ENCODE measurements around the gene PLPP6. TPM values are rescaled to one million over a fixed set of nuclear protein-coding genes. Genes with fewer than 3 reads are reported as not detected.
A peak's percentile ranks its signal among the peaks of the same experiment; 100 is the strongest.

Gene PLPP6
- total and polyA plus RNA-seq, 2 donors (not counting 1 experiment from before 2014, with no cell fraction given): 8.9 to 9.1 TPM

DNA sequence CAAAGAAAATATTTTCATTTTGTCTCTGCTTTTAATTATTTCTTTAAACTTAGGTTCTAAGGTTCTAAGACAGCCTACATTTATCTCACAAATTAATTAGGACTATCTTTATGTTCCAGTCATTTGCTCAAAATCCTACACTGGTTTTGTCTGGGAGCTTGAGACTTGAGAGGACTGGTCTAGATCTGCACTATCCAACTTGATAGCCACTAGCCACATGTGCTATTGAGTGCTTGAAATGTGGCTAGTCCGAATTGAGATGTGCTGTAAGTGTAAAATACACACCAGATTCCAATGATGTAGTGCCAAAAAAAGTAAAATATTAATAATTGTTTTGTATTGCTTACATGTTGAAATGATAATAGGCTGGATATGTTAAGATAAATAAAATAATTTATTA is 24.5 kb downstream of the PLPP6 start:
- Histone ChIP-seq H3K36me3 (ENCODE audit: control insufficient read depth, insufficient read depth, low read length) (peaks cover 2% of the 10 kb centered on the region), H4K20me1 (ENCODE audit: control insufficient read depth, extremely low read depth, insufficient read depth, low read length) (no peaks in the 10 kb centered on the region), H3K4me2 (ENCODE audit: extremely low read depth, insufficient read depth, low read length) (no peak overlapping the region), H3K4me3 (replicated peaks in 1 of 4; ENCODE audit: control extremely low read depth in 1 of 4, insufficient read depth in 1 of 4, low read depth in 3 of 4, low read length in 4 of 4) (no peak overlapping the region), H3K79me2 (ENCODE audit: control insufficient read depth, insufficient read depth, low read length) (peaks cover 15% of the 10 kb centered on the region), H3K4me1 (ENCODE audit: control insufficient read depth, extremely low read depth, insufficient read depth, low read length) (peaks cover 4% of the 10 kb centered on the region), H2AFZ (ENCODE audit: low read length) (no peak overlapping the region), H3K27ac (ENCODE audit: insufficient read depth, low read length) (no peak overlapping the region), H3K27me3 (ENCODE audit: control insufficient read depth, insufficient read depth, low read length) (no peaks in the 10 kb centered on the region), H3K9ac (ENCODE audit: insufficient read depth, low read length) (no peak overlapping the region), H3K9me3 (ENCODE audit: control insufficient read depth, insufficient read depth, low read depth, low read length) (no peaks in the 10 kb centered on the region)
- DNase-seq (ENCODE audit: low read depth in 2 of 2): no peak
- TF ChIP-seq, protein P1, sequence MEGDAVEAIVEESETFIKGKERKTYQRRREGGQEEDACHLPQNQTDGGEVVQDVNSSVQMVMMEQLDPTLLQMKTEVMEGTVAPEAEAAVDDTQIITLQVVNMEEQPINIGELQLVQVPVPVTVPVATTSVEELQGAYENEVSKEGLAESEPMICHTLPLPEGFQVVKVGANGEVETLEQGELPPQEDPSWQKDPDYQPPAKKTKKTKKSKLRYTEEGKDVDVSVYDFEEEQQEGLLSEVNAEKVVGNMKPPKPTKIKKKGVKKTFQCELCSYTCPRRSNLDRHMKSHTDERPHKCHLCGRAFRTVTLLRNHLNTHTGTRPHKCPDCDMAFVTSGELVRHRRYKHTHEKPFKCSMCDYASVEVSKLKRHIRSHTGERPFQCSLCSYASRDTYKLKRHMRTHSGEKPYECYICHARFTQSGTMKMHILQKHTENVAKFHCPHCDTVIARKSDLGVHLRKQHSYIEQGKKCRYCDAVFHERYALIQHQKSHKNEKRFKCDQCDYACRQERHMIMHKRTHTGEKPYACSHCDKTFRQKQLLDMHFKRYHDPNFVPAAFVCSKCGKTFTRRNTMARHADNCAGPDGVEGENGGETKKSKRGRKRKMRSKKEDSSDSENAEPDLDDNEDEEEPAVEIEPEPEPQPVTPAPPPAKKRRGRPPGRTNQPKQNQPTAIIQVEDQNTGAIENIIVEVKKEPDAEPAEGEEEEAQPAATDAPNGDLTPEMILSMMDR (conservative IDR thresholded peaks at IDR 0.05 in 1 of 2, IDR thresholded peaks at IDR 0.05 in 1 of 2; ENCODE audit: low read depth in 1 of 2, low read length in 2 of 2): no peak
- no peak for TF ChIP-seq EZH2 (IDR thresholded peaks at IDR 0.05; ENCODE audit: low read length, missing control alignments)

DNA sequence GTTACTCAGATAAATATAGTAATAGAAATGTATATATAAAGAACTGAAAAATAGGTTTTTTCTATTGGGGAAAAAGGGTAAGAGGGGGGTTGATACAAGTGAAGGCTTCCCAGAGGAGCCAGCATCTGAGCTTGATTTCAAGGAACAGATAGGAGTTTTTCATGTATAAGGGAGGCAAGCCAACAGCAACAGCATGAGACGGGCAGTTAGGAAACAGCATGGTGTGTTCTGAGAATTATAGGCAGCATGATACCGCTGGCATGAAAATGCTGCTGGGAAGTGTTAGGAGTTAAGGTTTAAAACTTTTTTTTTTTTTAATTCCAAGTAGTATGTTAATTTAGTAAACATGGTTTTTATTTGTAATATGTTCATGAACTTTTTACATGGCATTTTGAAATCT is 26.9 kb downstream of the PLPP6 start:
- Histone ChIP-seq H3K9ac (ENCODE audit: insufficient read depth, low read length) (no peak overlapping the region), H3K27ac (ENCODE audit: insufficient read depth, low read length) (no peak overlapping the region)
- DNase-seq (ENCODE audit: low read depth in 2 of 2): no peak

DNA sequence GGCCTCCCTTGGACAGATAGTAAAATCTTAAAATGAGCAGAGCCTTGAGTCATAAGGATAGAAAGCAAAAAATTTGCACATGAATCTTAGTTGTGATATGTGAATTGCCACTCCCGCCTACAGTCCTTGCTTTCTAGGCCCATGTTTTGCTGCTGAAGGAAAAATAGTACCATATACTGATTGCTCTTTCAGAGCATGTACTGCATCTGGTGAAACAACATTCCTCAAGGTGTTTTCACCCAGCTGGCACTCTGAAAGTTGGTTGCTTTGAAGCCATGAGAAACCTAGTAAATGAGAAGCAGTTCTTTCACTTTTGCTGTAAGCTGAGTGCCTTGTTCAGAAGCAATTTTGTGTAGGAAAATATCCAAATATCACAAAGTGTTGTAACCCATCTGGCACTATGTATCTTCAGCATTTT is 27.6 kb downstream of the PLPP6 start:
- H2AFZ ChIP-seq (ENCODE audit: low read length): no peak overlapping the region
- H4K20me1 ChIP-seq (ENCODE audit: control insufficient read depth, extremely low read depth, insufficient read depth, low read length): no peaks in the 10 kb centered on the region
- peaks cover 2% of the 10 kb centered on the region for H3K36me3 ChIP-seq (ENCODE audit: control insufficient read depth, insufficient read depth, low read length)
- no peak overlapping the region for H3K27ac ChIP-seq (ENCODE audit: insufficient read depth, low read length)
- DNase-seq (ENCODE audit: low read depth in 2 of 2): peak in 1 of 2 donors; percentile 42
- no peak for TF ChIP-seq EZH2 (IDR thresholded peaks at IDR 0.05; ENCODE audit: low read length, missing control alignments)
- TF ChIP-seq, protein P1 (conservative IDR thresholded peaks at IDR 0.05 in 1 of 2, IDR thresholded peaks at IDR 0.05 in 1 of 2; ENCODE audit: low read depth in 1 of 2, low read length in 2 of 2): no peak
- no peaks in the 10 kb centered on the region for H3K9me3 ChIP-seq (ENCODE audit: control insufficient read depth, insufficient read depth, low read depth, low read length)
- no peak overlapping the region for H3K4me3 ChIP-seq (replicated peaks in 1 of 4; ENCODE audit: control extremely low read depth in 1 of 4, insufficient read depth in 1 of 4, low read depth in 3 of 4, low read length in 4 of 4)
- peaks cover 4% of the 10 kb centered on the region for H3K4me1 ChIP-seq (ENCODE audit: control insufficient read depth, extremely low read depth, insufficient read depth, low read length)
- peaks cover 2% of the 10 kb centered on the region for H3K79me2 ChIP-seq (ENCODE audit: control insufficient read depth, insufficient read depth, low read length)
- no peak overlapping the region for H3K9ac ChIP-seq (ENCODE audit: insufficient read depth, low read length)
- no peak overlapping the region for H3K4me2 ChIP-seq (ENCODE audit: extremely low read depth, insufficient read depth, low read length)
- no peaks in the 10 kb centered on the region for H3K27me3 ChIP-seq (ENCODE audit: control insufficient read depth, insufficient read depth, low read length)

More for the DNA sequence above, 26.9 kb downstream of the PLPP6 start:
- no peaks in the 10 kb centered on the region for H3K9me3 ChIP-seq (ENCODE audit: control insufficient read depth, insufficient read depth, low read depth, low read length)
- H4K20me1 ChIP-seq (ENCODE audit: control insufficient read depth, extremely low read depth, insufficient read depth, low read length): no peaks in the 10 kb centered on the region
- peaks cover 2% of the 10 kb centered on the region for H3K79me2 ChIP-seq (ENCODE audit: control insufficient read depth, insufficient read depth, low read length)
- TF ChIP-seq, protein P1 (conservative IDR thresholded peaks at IDR 0.05 in 1 of 2, IDR thresholded peaks at IDR 0.05 in 1 of 2; ENCODE audit: low read depth in 1 of 2, low read length in 2 of 2): no peak
- no peak for TF ChIP-seq EZH2 (IDR thresholded peaks at IDR 0.05; ENCODE audit: low read length, missing control alignments)
- H3K4me3 ChIP-seq (replicated peaks in 1 of 4; ENCODE audit: control extremely low read depth in 1 of 4, insufficient read depth in 1 of 4, low read depth in 3 of 4, low read length in 4 of 4): no peak overlapping the region
- H2AFZ ChIP-seq (ENCODE audit: low read length): no peak overlapping the region
- no peaks in the 10 kb centered on the region for H3K27me3 ChIP-seq (ENCODE audit: control insufficient read depth, insufficient read depth, low read length)
- no peak overlapping the region for H3K4me2 ChIP-seq (ENCODE audit: extremely low read depth, insufficient read depth, low read length)
- peaks cover 4% of the 10 kb centered on the region for H3K4me1 ChIP-seq (ENCODE audit: control insufficient read depth, extremely low read depth, insufficient read depth, low read length)
- peaks cover 2% of the 10 kb centered on the region for H3K36me3 ChIP-seq (ENCODE audit: control insufficient read depth, insufficient read depth, low read length)

All from fibroblast of lung (primary cell).